ENCODE data around the gene QRICH2. TPM values are rescaled to one million over a fixed set of nuclear protein-coding genes. Genes with fewer than 3 reads are reported as not detected.

Gene QRICH2
- total and polyA plus RNA-seq, 9 of the 15 experiments (the other 6 are each of a cell fraction or from before 2014, with no cell fraction given), result 0.03 to 1.6 (median 0.81) TPM

- TF ChIP-seq CHD7 (IDR thresholded peaks at IDR 0.05; ENCODE audit: low read depth, low read length), result no peak
- no peak for TF ChIP-seq RBM34 (IDR thresholded peaks at IDR 0.05; ENCODE audit: borderline replicate concordance, insufficient read depth, low read length)
- TF ChIP-seq ILF3 (IDR thresholded peaks at IDR 0.05; ENCODE audit: borderline replicate concordance), result no peak
- TF ChIP-seq SMARCA5 (IDR thresholded peaks at IDR 0.05), result no peak
- TF ChIP-seq FOXK2 (conservative IDR thresholded peaks at IDR 0.05 in 1 of 2, IDR thresholded peaks at IDR 0.05 in 1 of 2; ENCODE audit: low read depth in 2 of 2), result peak in 1 of 2 experiments; percentile 51; a peak in 2 of 4 replicates
- TF ChIP-seq ZNF277 (CRISPR knock-in tag; IDR thresholded peaks at IDR 0.05; ENCODE audit: borderline replicate concordance), result no peak
- no peak for TF ChIP-seq PCBP2 (IDR thresholded peaks at IDR 0.05; ENCODE audit: low read depth, low read length, poor library complexity, severe bottlenecking)
- no peak for TF ChIP-seq E2F5 (CRISPR knock-in tag; IDR thresholded peaks at IDR 0.05)
These were observed 45.7 kb upstream of the QRICH2 start, which contains the start of gene PRPSAP1 (continued) for GRCh38 chr17:76353599-76354316.

Measured in K562 (cell line).